UCSD-AML1 (cell line): ENCODE data around the gene TRA2A.

Source experiments
- DNase-seq: peaks from one replicate; lab custom pipeline; 2025; ENCODE audit not compliant: unreplicated experiment; lab: John Stamatoyannopoulos, UW

Gene TRA2A

DNA sequence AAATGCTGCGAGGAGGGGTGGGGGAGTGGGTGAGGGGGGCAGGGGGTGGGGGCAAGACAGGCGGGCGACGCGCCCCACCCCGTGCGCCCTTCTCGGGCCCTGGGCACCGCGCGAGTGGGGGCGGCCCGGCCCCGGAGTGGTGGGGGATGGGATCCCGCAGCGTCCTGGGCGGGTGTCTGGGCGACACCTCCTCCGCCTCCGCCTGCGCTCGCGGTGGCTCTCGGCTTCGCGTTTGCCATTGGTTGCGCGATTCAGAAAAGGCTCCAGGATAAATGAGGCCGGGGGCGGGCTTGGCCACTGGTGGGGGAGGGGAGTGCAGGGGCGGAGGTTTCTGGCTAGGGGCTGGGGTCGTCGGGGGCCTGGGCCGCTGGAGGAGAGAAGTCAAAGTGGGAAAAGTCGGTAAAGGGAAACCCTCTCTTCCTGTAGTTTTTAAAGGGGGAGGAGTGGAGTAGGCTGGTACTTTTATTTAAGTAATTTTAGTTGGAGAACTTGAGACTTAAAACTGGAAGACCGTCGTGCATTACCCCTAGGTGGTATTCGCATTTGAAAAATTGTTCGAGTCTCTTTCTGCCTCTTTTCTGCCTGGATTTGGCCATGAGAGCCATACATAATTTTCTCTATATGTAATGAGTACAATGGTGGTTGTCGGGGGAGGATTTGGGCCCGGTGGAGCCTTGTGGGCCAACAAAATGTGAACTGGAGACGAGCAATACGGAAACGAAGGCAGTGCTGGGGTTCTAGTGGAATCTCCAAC is 60.5 kb downstream of the TRA2A start:
- no peak for DNase-seq

DNA sequence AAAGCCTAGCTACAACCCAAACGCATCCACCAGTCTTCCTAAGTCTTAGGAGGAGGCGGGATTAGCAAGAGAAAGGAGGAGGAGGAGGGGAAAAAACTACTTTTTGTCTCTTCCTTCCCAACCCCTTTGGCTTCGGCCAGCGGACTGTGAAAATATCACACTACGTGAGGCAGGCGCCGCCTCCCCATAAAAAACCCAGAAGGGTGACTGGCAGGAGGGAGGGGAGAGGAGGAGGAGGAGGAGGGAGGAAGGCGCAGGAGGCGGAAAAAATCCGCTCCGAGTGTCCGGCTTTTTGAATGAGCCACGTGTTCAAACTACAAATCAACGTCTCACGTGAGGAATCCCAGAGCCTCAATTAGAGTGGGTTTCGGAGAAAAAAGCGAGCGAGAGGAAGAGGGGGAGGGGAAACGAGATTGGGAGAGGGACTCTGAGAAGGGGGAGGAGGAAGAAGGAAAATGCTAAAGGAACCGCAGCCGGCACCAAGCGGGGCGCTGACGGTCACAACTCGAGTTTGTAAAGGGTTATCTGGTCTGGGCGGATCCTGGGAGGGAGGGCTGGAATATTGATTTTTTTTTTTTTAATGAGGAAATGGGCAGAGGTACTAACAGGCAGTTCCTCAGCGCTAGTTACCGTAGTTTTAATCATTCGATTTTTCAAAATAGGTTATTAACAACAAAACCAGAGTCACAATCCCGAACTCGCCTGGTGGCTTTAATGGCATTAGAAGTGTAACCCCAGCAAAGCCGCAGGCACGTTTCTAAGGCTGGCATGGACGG is 61.3 kb downstream of the TRA2A start, which contains the start of gene IGF2BP3:
TSS of gene IGF2BP3 (minus strand) at position 162 of the 776 bp plus-strand sequence. CDS start 381 bp downstream, outside the sequence.
- DNase-seq: no peak

DNA sequence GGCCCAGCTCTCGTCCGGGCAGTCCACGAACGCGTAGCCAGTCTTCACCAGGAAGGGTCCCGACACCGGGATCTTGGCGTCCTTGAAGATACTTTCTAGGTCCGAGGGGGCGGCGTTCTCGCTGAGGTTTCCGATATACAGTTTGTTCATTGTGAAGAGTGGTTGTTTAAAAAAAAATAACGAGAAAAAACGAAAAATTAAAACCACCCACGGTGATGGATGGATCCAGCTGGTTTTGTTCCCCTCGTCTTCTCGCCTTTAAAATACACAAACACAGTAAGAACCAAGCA is 61.9 kb downstream of the TRA2A start:
- no peak for DNase-seq

DNA sequence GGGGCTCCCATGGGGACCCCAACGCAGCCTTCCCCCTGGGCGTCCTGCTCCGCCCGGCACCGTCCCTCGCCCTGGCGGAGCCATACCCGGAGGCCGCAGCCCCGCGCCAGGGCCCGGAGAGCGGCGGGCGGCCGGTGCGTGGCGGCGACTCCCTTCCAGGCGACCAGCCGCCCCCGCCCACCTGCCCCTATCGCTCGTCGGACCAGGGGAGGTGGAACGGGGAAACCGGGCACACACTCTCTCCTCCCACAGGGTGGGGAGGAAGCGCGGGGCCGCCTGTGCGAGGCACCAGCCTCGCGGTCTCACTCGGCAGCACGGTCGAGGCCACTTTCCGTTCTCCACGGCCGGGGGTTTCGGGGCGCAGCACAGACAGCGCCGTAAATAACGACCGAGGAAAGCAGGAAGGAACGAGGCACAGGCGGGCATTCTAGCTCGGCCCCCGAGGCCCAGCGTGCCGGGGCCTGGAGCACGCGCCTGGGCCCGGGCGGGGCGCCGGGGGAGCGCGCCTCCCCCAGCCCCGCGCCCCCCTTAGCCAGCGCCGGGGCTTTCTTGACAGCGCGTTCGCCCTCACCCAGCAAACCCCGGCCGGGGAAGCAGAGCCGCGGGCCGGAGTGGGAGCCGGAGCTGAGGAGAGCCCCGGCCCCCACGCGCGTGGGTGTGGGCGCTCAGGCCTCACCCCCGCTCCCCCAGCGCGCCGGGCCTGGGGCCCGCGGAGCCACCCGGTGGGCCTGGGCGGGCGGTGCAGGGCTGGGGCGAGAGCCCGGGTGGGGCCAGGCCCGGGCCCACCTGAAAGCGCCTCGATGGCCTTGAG is 62.4 kb downstream of the TRA2A start:
- no peak for DNase-seq

DNA sequence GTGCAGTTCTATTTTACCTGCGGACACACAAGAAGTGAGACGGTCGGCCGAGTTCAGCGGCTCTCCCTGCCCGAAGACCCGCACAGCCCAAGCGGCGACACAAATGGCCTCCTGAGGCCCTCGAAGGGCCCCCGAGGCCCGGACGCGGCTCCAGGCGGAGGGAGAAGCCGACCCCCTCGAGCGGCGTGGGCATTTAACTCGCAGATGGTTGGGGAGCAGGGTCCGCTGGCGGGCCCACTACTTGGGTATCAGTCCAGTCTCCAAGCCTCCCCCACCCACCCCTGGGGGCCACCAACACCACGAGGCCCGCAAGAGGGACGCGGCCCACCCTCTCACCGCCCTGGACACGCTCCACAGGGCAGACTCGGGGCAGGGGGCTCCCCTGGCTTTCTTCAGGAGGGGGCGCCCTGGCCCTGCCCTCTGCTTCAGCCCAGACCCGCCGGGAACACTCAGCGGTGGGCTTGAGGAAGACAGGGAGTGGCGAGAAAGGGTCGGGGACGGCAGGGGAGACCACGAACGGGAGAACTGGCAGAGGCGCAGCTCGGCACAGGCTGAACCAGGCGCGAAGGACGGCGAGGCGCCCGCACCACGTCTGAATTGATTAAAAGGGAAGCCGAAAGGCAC is 63.1 kb downstream of the TRA2A start:
- DNase-seq: no peak

- no peak for DNase-seq
Measured at GRCh38 chr7:23467806-23468525, 63.8 kb downstream of the TRA2A start.

- DNase-seq: no peak
Measured at GRCh38 chr7:23467291-23467805, 64.4 kb downstream of the TRA2A start.

DNA sequence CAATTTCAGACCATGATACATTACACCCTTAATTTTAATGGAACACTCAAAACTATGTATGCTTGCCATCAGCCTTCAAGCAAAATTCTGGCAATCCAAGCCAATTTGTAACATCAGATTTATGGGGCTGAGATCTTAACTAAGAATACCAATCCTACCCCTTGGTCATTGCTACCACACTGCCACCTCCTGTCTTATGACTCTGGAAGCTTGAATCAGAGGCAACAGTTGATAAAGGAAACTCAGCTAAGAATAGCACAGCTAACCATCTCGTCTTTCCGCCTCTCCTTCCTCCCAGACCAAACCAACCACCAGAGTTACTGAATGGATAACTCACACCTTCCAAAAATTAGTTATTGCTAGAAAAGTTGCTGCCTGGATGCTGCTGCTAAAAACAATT is 68.9 kb downstream of the TRA2A start:
- DNase-seq: no peak

- DNase-seq: no peak
Measured at GRCh38 chr7:23458044-23458443, 73.7 kb downstream of the TRA2A start.

DNA sequence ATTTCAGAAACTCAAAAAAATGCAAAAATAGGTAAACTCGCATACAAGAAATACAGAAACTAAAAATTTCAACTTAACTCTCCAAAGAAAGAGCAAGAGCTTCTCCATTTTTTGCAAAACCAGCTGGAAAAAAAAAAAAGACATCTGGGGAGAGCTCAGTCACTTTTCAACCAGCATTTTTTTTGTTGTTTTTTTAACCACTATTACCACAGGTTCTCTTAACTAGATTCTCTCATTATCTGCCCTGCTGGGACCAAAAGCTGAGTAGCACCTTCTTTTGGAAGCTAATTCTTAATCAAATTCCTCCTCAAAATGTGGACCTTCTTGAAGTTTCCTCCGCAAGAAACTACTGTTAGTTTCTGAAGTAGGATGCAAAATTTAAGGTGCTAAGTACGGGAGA is 75.7 kb downstream of the TRA2A start:
- DNase-seq: no peak

GRCh38 chr7:23454881-23455526 is 76.8 kb downstream of the TRA2A start:
- DNase-seq: no peak
